Right lung (tissue), 5 donors: ENCODE data around the gene NOVA2. TPM values are rescaled to one million over a fixed set of nuclear protein-coding genes. Genes with fewer than 3 reads are reported as not detected.
A peak's percentile ranks its signal among the peaks of the same experiment; 100 is the strongest.

Experiments
- DNase-seq, 2 donors: peaks; one replicate each; pipeline ENCODE4 v3.0.0-alpha.2; 2013
- polyA plus RNA-seq, 5 donors: library from polyadenylated mRNA; unstranded; fragments of 120-200 nt; gene quantifications; one replicate each; pipeline versions ENCODE4 v1.2.1 to v1.2.3, GENCODE V29; 2013; ENCODE audit warnings: inconsistent platforms in 1 of 5, low replicate concordance in 1 of 5; ENCODE audit not compliant: insufficient read length in 5 of 5, insufficient read depth in 1 of 5

Gene NOVA2
- polyA plus RNA-seq, 5 donors: 7.4 to 11.1 (median 9.6) TPM

DNA sequence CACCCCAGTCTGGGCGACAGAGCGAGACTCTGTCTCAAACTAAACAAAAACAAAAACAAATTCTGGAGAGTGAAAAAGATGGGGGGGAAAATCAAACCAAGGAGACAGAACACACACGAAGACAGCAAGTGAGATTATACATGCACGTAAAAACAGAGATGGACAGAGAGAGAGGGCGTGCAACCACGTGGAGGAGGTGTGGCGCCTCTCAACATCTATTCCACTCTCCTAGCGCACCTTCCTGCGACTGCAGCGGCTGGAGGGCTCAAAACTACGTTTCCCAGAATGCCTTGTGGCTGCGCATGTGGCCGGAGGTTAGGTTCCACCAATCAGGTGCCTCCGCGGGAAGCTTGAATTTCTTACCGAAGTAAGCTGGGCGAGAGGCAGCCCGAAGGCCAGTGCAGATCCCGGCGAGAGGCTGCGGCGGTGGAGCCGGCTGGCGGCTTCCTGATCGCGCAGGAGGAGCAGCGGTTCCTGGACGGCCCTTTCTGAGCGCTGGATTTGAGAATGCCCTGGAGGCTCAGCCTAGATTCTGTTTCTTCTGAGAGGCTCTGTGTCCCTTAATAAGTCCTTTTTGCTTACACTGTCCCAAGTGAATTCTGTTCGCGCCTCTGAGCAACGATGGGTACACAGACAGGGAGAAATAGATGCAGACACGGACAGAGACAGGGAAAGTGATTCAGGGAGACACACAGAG lies 46.0 kb downstream of the NOVA2 start:
- peak; percentile 78 to 86 for DNase-seq

DNA sequence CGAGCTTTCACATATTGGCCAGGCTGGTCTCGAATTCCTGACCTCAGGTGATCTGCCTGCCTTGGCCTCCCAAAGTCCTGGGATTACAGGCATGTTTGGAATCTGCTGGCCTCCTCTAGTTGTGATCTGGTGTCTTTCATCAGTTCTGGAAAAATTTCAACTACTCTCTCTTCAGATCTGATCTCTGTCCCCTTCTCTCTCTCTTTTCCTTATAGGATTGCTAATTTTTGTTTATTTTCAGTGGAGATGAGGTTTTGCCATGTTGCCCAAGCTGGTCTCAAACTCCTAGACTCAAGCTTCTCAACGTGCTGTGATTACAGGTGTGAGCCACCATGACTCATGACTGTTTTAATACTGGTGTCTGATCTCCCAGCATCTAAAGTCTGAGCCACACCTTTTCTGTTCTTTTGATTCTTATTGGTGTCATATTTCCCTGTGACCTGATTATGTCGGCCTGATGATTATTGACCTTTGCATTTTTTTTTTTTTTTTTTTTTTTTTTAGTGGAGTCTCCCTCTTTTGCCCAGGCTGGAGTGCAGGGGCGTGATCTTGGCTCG lies 48.7 kb downstream of the NOVA2 start:
- no peak for DNase-seq

DNA sequence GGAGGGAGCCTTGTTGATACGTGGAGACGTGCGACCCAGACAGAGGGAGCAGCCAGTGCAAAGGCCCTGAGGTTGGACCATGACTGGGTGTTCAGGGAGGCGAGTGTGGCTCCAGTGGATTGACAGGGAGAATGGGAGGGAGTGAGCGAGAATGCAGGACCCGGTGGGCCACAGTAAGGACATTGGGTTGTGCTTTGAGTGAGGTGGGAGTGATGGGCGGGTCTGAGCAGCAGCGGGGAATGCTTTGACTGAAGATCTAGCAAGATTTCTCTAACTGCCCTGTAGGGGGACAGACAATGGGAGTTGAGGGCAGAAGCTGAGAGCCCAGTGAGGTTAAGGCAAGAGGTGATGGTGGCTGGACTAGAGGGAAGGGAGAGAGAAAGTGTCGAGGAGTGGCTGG lies 51.4 kb downstream of the NOVA2 start:
- no peak for DNase-seq

DNA sequence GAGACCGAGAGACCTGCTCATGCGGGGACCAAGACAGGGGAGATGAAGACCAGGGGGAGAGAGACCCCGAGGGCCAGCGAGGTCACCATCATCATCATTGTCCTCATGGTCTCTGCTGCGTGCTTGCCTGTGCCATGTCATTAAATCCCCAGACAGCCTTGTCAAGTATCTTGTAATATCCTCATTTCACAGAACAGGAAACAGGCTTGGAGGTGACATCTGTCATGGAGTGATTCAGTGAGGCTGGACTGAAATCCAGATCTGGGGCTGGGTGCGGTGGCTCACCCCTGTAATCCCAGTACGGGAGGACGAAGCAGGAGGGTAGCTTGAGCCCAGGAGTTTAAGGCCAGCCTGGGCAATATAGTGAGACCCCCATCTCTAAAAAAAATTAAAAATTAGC lies 53.2 kb downstream of the NOVA2 start:
- no peak for DNase-seq

DNA sequence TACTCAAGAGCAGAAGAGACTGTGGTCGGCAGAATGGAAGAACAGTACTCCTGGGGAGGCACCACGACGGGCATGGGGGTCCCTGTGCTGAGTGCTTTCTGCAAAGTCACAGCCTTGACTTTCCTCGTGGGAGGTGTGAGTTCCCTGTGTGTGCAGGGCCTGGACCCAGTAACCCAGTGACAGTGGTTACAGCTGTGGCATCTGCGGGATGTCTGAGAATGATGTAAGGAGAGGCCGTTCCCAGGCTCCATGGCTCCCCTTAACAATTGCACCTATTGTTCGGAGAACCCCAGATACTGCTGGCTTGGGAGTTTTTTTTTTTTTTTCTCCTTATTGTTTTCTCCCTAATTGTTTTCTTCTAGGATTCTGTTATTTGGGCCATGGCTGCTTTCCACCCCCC lies 54.0 kb downstream of the NOVA2 start:
- no peak for DNase-seq

DNA sequence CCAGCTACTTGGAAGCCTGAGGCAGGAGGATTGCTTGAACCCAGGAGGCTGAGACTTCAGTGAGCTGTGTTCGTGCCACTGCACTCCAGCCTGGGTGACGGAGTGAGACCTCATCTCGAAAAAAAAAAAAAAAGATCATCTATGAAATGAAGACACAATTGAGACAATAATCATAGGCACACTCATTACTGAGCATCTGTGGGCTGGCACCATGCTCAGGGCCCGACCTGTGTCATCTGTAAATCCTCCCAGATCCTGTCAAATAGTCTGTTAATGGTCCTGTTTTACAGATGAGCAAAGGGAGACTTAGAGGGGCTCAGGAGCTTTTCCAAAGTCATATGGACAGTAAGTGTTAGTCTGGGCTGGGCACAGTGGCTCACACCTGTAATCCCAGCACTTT lies 54.9 kb downstream of the NOVA2 start:
- DNase-seq: no peak

DNA sequence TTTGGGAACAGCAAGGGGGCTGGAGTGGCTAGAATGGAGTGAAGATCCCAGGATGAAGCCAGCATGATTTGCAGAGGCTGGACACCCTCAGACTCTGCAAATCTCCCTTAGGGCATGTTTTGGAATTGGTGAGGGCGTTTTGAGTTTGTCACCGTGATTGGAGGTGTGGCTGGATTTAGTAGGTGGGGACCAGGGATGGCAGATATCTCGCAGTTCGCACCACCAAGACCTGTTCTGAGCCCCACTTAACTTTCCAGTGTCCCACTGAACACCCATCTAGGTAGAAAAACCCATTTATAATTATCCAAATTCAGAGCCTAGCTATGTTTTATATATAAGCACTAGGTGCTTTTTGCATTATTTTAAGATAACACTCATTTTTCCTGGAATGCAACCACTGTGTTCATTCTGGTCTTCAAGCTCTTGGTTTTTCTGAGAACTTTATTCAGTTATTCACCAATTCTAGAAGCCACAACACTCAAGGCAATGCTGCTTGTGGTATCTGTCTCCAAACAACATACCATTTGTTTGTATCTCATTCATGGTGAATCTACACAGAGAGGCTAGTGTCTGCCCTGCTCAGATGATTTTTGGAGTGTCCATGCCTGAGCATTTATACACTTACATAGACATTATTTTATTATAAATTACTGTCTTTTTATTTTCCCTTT lies 56.1 kb downstream of the NOVA2 start:
- DNase-seq: no peak

DNA sequence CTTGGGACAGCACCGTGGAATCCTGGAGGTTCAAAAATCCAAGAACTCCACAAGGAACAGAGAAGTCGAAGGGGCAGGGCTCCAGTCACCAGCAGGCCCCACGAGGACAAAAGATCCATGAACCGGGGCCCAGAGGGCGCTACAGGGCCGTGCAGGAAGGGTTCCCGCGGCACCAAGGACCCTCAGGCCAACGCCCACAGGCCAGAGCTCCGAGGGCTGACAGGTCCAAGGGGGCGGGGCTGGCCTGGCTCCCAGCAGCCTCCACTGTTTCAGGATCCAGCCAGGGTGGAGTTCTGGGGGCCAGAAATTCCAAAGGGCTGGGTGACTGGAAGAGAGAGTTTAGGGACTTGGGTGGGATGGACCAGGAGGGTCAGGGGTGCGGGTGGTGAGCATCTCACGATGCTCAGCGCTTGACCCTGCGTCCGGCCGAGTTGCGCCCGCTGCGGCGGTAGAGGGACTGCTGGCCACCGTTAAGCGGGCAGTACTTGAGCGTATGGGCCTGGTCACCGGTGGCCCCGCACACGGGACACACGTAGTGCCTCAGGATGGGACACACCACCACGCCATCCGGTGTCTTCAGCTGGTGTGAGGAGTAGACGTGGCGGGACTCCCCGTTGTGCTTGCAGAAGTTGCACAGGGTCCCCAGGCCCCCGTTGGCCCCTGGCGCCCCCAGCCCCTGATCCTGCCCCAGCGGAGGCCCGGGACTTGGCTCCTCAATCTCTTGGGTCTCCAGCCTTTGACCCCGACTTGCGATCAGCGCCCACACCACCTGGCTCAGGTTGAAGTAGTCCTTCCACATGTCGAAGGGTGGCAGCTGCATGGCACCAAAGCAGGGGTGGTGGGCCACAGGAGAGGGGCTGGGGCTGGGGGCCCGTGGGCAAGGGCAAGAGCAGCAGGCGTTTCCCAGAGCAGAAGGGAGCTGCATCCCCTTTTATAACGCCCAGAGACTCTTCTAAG lies 59.5 kb downstream of the NOVA2 start, which contains the start of gene NANOS2:
NANOS2 (minus strand) TSS at position 905 of the 957 bp plus-strand sequence; CDS start at position 820, 85 bp downstream.
- DNase-seq: no peak

DNA sequence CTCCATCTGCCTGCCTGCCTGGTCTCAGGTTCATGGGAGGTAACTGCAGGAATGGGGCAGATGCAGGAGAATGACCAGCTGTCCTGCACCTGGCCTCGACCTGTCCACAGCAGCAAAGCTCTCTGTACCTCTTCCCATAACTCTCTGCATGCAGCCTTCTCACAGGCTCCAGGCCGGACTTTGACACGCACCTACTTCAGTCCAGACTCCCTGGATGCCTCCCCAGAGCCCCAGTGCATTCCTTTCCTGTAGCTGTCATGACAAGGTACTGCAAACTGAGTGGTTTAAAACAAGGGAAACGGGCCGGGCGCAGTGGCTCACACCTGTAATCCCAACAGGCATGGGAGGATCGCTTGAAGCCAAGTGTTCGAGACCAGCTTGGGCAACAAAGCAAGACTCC lies 62.4 kb downstream of the NOVA2 start:
- DNase-seq: no peak

DNA sequence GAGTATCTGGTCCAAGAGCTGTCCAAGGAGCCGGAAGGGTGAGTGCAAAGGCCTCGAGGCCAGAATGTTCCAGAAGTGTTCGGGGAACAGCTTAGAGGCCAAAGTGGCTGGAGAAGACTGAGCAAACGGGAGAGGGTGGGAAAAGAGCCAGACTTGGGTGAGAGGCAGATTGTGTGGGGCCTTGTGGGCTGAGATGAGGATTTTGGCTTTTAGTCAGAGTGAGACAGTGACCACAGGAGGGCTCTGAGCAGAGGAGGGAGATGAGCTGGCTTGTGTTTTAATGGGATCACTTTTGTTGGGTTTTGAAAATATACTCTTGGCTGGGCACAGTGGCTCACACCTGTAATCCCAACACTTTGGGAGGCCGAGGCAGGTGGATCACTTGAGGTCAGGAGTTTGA lies 64.7 kb downstream of the NOVA2 start:
- no peak for DNase-seq

DNA sequence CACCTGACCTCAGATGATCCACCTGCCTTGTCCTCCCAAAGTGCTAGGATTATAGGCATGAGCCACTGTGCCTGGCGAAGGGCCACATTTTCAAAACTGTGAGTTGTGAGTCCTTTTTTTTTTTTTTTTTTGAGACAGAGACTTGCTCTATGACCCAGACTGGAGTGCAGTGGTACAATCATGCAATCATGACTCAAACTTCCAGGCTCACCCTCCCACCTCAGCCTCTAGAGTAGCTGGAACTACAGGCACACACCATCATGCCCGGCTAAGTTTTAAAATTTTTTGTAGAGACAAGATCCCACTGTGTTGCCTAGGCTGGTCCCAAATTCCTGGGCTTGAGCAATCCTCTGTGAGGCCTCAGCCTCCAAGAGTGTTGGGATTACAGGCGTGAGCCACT lies 67.4 kb downstream of the NOVA2 start:
- no peak for DNase-seq

DNA sequence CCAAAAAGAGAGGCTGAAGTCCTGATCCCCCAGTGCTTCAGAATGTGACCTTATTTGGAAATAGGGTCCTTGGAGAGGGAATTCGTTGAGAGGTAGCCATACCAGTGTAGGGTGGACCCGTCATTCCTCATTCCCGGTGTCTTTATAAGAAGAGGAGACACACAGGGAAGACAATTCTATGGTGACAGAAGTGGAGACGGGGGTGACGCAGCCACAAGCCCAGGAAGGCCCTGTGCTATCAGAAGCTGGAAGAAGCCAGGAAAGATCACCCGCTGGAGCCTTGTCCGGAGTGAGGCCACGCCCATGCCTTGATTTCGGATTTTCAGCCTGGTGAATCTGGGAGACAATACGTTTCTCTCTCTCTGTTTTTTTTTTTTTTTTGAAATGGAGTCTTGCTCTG lies 68.7 kb downstream of the NOVA2 start:
- DNase-seq: no peak

DNA sequence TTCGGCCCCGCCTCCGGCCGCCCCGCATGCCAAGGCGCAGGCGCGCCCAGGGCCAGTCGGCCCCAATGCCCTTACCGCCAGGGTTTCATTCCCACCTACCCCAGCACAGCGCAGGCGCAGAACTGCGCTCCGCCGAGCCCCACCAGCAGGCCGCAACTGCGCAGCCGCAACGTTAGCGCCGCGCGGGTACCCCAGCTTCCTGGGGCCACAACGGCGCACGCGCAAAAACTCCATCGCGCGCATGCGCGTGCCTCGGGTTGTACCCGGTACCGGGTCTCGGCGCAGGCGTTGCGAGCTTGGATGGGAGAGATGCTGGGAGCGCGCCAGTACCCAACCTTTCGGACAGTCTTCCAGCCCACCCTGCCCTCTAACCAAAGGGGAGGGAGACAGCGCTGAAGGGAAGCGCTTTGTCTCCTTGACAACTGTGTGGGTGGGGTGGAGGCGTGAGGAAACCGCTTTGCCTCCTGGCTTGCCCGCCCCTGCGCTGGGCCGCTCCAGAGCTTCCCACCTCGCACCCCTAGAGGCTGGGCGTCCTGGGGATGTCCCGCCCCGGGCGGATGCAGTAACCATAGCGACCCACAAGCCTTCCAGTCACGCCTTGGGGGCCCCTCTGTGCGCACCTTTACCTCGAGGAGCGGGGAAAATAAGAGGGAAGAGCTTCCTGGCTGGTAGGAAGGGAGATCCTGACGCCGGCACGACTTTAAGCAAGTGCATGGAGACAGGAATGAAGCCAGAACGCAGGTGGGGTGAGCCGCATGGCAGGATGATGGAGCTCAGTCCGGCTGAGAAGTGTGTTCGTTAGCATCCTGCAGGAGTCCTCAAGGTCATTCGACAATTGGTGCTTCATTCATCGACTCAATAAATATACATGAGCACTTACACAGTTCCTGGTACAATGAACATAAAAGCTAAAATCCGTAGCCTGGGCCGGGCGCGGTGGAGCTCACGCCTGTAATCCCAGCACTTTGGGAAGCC lies 70.7 kb downstream of the NOVA2 start:
- DNase-seq: peak; percentile 99 to 100

DNA sequence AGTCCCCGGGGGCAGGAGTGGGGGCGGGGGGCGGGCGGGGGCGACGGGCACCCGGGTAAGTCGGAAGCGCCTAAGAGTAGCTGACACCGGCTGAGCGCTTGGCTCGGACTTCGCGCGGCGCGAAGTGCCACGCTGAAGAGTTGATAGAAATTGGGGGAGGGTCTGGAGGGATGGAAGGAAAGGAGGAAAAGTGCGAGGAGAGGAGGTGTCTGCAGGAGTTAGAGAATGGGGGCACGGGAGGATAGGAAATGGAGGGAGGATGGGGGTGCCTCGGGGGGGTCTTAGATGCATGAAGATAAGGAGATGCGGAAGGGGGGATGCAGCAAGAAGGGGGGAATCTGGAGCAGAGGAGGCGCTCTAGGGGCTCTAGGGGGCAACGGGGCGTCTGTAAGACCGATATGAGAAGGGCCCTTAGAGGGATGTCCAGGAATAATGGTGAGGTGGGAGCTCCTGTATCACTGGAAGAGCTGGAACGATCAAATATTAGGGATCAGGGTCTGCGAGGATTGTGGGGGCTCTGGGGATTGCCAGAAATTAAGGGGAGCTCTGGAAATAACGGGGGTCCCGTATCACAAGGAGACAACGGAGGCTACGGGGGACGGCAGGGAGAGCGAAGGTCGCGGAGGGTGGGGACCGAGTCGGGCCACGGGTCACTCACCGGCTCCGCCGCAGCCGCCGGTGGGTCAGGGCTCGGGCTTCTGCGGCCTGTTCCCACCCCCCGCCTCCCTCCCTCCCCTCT lies 71.6 kb downstream of the NOVA2 start, which contains the start of gene MYPOP:
MYPOP (minus strand) TSS at position 702 of the 739 bp plus-strand sequence. CDS start 840 bp downstream, outside the sequence.
- DNase-seq: peak in 1 of 2 donors; percentile 13

DNA sequence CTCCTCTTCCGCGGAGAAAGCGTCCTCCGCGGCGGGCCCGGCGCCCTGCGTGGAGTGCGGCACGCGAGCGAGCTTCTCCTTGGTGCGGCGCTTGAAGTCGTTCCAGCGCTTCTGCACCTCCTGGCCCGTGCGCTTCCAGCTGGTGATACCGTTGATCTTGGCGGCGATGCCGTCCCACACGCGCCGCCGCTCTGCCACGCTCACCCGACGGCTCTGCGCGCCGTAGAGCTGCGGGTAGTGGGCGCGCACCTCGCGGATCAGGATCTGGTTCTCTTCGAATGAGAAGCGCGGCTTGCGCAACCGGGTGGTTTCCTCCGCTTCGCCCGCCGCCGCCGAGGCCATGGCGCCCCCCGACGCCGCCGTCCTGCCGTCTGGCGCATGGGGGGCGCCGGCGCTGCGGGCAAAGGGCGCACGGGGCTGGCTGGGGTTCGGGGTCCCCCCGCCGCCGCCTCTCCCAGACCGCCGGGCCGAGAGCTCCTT lies 72.2 kb downstream of the NOVA2 start:
- peak in 1 of 2 donors; percentile 32 for DNase-seq

DNA sequence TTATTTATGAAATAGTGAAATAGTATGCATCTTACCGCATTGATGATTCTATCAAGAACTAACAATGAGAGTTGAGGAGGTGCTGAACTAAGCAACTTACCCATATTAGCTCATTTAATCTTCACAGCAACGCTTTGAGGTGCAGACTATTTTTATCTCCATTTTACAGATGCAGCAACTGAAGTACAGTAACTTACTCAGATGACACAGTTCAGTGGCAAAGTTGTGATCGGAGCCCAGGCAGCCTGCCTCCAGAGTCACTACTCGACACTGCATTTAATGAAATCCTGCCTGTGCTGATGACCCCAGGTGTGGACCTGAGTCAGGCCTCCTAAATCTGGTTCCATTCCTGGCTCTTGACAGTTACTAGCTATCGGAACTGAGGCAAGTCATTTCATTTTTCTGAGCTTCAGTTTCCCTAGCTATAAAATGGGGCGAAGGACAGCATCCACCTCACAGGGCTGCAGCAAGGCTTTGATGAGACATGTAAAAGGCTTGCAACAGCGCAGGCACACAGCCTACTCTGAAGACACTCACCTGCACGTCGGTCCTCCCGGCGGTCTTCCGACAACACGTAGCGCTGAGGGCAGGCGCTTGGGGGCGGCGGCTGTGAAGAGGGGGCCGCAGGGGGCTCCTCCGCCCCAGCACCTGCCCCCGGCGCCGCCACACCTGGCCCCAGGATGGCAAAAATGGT lies 72.8 kb downstream of the NOVA2 start:
- DNase-seq: no peak

DNA sequence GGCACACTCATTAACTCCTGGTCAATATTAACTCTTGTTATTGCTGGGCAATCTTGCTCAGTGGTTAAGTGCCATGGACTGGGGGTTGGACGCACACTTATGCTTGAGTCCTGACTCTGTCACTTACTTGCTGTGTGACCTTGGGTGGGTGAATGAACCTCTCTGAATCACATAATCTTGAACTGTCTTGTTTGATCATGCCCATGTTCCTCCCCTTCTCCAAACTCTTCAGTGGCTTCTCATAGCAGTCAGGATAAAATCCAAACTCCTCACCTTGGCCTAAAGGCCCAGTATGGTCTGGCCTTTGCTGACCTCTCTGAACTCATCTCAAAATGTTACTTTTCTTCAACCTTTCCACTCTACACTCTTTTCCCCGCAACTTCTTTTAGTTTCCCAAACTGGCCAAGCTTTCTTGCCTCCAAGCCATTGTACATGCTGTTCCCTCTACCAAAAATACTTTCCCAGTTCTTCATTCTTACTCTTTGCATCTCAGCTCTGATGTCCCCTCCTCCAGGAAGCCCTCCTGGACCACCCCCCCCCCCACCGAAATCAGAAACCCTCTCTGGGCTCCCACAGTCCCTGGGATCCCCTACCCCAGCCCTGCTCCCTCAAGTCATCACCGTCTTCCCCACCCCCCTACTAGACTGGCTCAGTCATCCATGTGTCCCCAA lies 73.6 kb downstream of the NOVA2 start:
- DNase-seq: no peak

DNA sequence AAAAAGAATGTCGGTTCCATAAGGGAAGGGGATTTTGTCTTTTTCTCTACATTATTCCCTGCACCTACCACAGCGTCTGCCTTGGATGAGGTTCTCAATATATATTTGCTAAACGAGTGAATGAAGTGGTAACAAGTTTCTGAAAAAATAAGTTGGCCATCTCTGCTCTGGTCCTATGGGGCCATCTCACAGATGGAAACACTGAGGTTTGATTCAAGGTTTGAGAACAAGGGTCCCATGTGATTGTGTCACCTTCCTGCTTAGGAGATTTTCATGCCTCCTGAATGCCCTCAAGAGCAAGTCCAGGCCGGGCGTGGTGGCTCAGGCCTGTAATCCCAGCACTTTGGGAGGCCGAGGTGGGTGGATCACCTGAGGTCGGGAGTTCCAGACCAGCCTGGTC lies 74.4 kb downstream of the NOVA2 start:
- no peak for DNase-seq
